Gastroesophageal sphincter (tissue), 4 donors: ENCODE measurements around the gene CLCNKA. TPM values are rescaled to one million over a fixed set of nuclear protein-coding genes. Genes with fewer than 3 reads are reported as not detected.

ENCODE experiments used
- ATAC-seq: fragments of 150-250 bp; one replicate; pipeline ENCODE4 v1.9.1; 2016; ENCODE audit warnings: mild to moderate bottlenecking, moderate library complexity
- H3K27ac ChIP-seq, 4 donors: fragments of 200-600 bp; sonication (generic) in 3 of 4; 1 replicate in 3 of 4; 2 replicates in 1 of 4; pipeline ENCODE4 v1.5.1; 2016 to 2019
- H3K27me3 ChIP-seq: fragments of 200-600 bp; sonication (generic); one replicate; pipeline ENCODE4 v1.5.1; 2019
- H3K36me3 ChIP-seq, 2 donors: fragments of 200-600 bp; sonication (generic); one replicate each; pipeline ENCODE4 v1.5.1; 2019; ENCODE audit warnings: control low read depth in 1 of 2
- H3K4me1 ChIP-seq, 3 donors: fragments of 200-600 bp; sonication (generic); 1 replicate in 2 of 3; 2 replicates in 1 of 3; pipeline ENCODE4 v1.5.1; 2016 to 2019; ENCODE audit warnings: control low read depth in 2 of 3
- H3K4me3 ChIP-seq, 2 donors: fragments of 200-600 bp; sonication (generic); one replicate each; pipeline ENCODE4 v1.5.1; 2019; ENCODE audit warnings: mild to moderate bottlenecking in 1 of 2, moderate library complexity in 1 of 2
- H3K9me3 ChIP-seq, 3 donors: fragments of 200-600 bp; sonication (generic); one replicate each; pipeline ENCODE4 v1.5.1; 2017 to 2019; ENCODE audit warnings: control low read depth in 2 of 3
- EP300 ChIP-seq: sonication (generic); formaldehyde crosslinking; IDR thresholded peaks from one replicate; pipeline ENCODE4 v1.6.1; 2017; ENCODE audit warnings: antibody characterized with exemption, mild to moderate bottlenecking
- POLR2A ChIP-seq, 2 donors: fragments of 450-650 bp; IDR thresholded peaks; one replicate each; pipeline ENCODE4 v1.6.1; 2017; ENCODE audit warnings: antibody characterized with exemption in 2 of 2, mild to moderate bottlenecking in 2 of 2, moderate library complexity in 1 of 2
- POLR2AphosphoS5 ChIP-seq: sonication (generic); formaldehyde crosslinking; IDR thresholded peaks from one replicate; pipeline ENCODE4 v1.6.1; 2017; ENCODE audit warnings: antibody characterized with exemption
- WGBS, 2 donors: methylation state at CpG; one replicate each; pipeline ENCODE4 v1.1.5; 2018; ENCODE audit warnings: low coverage in 1 of 2; 5-methylcytosine and 5-hydroxymethylcytosine counted together
- total RNA-seq, 4 donors: library from RNA; depleted of rRNA; stranded (reverse); fragments of >200 nt; gene quantifications; one replicate each; pipeline ENCODE4 v1.1.0, GENCODE V29; 2016
- TF ChIP-seq, protein P1 (sequence below), 4 experiments: fragments of 200-600 bp in 2 of 4; fragments of 450-650 bp in 2 of 4; sonication (generic) in 1 of 4; IDR thresholded peaks; one replicate each; pipeline ENCODE4 v1.5.1; 2017 to 2019; ENCODE audit warnings: antibody characterized with exemption in 4 of 4, mild to moderate bottlenecking in 2 of 4, moderate library complexity in 2 of 4

Gene CLCNKA
- total RNA-seq, 4 donors from 2014 or later, result 0.08 to 3.0 (median 0.20) TPM; not detected in 1

- peaks cover 18 to 92% (median 43%) of the 10 kb centered on the region in 3 donors for H3K4me1 ChIP-seq
- H3K27ac ChIP-seq, result peak overlapping the region; percentile 86 to 95 (median 92)
- WGBS, 2 donors, result 33% methylated on average over 1 of the region's 23 CpGs; no CpG with 5 or more reads in 1 of the 2 donors
- ATAC-seq, result peak; percentile 36
- peak overlapping the region; percentile 46 to 66 for H3K4me3 ChIP-seq
- no peaks in the 10 kb centered on the region for H3K9me3 ChIP-seq
- peak; percentile 97 for TF ChIP-seq POLR2AphosphoS5
- peak; percentile 20 to 39 for TF ChIP-seq POLR2A (IDR thresholded peaks at IDR 0.05)
- peak; percentile 73 for TF ChIP-seq EP300
- TF ChIP-seq, protein P1, sequence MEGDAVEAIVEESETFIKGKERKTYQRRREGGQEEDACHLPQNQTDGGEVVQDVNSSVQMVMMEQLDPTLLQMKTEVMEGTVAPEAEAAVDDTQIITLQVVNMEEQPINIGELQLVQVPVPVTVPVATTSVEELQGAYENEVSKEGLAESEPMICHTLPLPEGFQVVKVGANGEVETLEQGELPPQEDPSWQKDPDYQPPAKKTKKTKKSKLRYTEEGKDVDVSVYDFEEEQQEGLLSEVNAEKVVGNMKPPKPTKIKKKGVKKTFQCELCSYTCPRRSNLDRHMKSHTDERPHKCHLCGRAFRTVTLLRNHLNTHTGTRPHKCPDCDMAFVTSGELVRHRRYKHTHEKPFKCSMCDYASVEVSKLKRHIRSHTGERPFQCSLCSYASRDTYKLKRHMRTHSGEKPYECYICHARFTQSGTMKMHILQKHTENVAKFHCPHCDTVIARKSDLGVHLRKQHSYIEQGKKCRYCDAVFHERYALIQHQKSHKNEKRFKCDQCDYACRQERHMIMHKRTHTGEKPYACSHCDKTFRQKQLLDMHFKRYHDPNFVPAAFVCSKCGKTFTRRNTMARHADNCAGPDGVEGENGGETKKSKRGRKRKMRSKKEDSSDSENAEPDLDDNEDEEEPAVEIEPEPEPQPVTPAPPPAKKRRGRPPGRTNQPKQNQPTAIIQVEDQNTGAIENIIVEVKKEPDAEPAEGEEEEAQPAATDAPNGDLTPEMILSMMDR (IDR thresholded peaks at IDR 0.05), result no peak
- no peaks in the 10 kb centered on the region for H3K36me3 ChIP-seq
- H3K27me3 ChIP-seq, result no peaks in the 10 kb centered on the region
These were observed 5.6 kb upstream of the CLCNKA start for GRCh38 chr1:16015960-16016901.

DNA sequence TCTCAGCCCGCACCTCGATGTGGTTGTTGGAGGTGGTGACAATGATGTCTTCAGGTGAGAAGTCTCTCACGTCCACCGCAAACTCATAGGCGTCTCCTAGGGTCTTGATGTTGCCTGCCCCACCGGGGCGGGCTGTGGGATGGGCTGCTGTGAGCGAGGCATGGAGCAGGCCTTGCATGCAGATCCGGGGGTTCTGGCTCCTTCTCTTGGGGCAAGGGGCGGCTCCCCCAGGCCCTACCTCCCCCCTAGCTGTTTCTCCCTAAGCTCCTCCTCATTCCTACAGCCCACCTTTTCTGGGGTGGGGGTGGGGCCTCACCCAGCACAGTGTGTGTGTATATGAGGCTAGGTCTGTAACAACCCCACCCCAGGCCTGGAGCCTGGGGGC is 4.8 kb upstream of the CLCNKA start:
- TF ChIP-seq, protein P1 (IDR thresholded peaks at IDR 0.05), result no peak
- TF ChIP-seq EP300, result no peak
- no peak for TF ChIP-seq POLR2A (IDR thresholded peaks at IDR 0.05)
- no peak for TF ChIP-seq POLR2AphosphoS5
- no peaks in the 10 kb centered on the region for H3K36me3 ChIP-seq
- peaks cover 18 to 100% (median 43%) of the 10 kb centered on the region in 3 donors for H3K4me1 ChIP-seq
- peak overlapping the region; percentile 86 to 95 (median 92) for H3K27ac ChIP-seq
- H3K4me3 ChIP-seq, result peak overlapping the region; percentile 46 to 66
- 20% methylated on average over 1 of the region's 10 CpGs; no CpG with 5 or more reads in 1 of the 2 donors for WGBS, 2 donors
- no peak for ATAC-seq
- H3K27me3 ChIP-seq, result no peaks in the 10 kb centered on the region
- no peaks in the 10 kb centered on the region for H3K9me3 ChIP-seq

DNA sequence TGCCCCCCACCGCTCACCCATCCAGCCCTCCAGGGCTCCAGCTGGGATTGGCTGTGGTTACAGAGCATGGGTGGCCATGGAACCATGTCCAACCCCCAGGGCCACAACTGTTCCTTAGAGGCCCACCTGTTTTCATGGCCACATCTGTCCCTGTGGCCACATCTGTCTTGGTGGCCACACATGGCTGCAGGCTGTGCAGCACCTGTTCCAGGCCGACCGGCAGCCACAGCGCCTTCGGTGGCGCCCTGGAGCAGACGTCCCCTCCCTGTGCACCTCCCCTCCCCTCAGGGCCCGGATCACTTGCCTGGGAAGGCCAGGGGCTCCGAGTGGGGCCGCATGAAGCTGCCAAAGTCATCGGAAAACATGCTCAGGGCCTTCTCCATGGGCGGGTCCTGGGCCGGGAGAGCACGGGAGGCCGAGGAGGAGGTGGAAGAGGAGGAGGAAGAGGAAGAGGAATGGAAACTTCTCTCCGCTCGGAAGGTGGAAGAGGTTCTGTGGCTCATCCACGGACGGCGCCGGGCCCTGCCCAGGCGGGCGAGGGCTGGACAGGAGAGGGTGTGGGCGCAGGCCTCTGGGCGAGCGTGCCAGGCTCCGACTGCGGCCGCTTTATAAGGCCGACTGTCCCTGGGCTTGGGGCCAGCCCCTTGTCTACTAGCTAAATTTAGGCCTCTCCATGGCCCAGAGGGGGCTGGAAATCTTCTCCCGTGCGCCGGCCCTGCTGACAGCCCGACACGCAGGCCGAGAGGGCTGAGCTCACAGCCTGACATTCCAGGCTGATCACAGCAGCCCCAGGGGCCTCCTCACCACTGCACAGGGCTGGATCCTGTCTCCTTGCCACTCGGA is 4.2 kb upstream of the CLCNKA start, which contains the start of gene HSPB7:
HSPB7 (minus strand) TSS at position 583 of the 843 bp plus-strand sequence; CDS start at position 503, 80 bp downstream.
- Histone ChIP-seq H3K27ac (peak within 1 kb of the TSS; percentile 86 to 95 (median 92)), H3K27me3 (no peaks in the 10 kb centered on the region), H3K36me3 (no peaks in the 10 kb centered on the region), H3K9me3 (no peaks in the 10 kb centered on the region), H3K4me1 (peaks cover 18 to 96% (median 43%) of the 10 kb centered on the region in 3 donors), H3K4me3 (peak within 1 kb of the TSS; percentile 46 to 66)
- peak; percentile 92 to 94 for TF ChIP-seq POLR2A (IDR thresholded peaks at IDR 0.05)
- peak; percentile 97 for TF ChIP-seq POLR2AphosphoS5
- peak; percentile 46 for TF ChIP-seq EP300
- TF ChIP-seq, protein P1 (IDR thresholded peaks at IDR 0.05), result peak in 2 of 4 experiments; percentile 28 to 29
- WGBS, 2 donors, result 2% methylated on average over 19 of the region's 37 CpGs; no CpG with 5 or more reads in 1 of the 2 donors
- peak; percentile 82 for ATAC-seq

DNA sequence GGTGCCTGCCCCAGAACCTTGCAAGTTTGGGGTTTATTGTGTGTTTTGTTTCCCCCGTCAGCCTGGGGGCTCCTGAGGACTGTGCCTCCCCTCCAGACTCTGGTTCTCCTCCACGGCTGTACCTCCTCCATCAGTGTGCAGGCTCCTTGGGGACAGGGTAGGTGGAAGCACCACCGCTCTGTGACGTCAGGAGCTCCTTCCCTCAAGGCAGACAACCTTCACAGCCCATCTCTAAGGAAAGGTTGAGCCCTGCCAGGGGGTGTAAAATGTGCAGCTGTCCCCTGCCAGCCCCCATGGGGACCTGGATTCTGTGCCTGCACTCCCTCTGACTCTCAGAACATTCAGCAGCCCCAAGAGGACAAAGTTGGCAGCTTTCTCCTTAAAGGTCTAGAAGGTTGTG is 3.5 kb upstream of the CLCNKA start:
- H3K4me3 ChIP-seq, result peak overlapping the region in 1 of 2 donors; percentile 66
- no peak for TF ChIP-seq EP300
- TF ChIP-seq POLR2A (IDR thresholded peaks at IDR 0.05), result no peak
- TF ChIP-seq, protein P1 (IDR thresholded peaks at IDR 0.05), result no peak
- no peak for TF ChIP-seq POLR2AphosphoS5
- peak; percentile 26 for ATAC-seq
- 30% methylated on average over 2 of the region's 4 CpGs; no CpG with 5 or more reads in 1 of the 2 donors for WGBS, 2 donors
- peaks cover 18 to 90% (median 38%) of the 10 kb centered on the region in 3 donors for H3K4me1 ChIP-seq
- H3K36me3 ChIP-seq, result no peaks in the 10 kb centered on the region
- no peaks in the 10 kb centered on the region for H3K27me3 ChIP-seq
- H3K27ac ChIP-seq, result peak overlapping the region; percentile 86 to 95 (median 92)
- H3K9me3 ChIP-seq, result no peaks in the 10 kb centered on the region
